HEK293 (cell line): Measurements from ENCODE around the gene NPAS2.

Source experiments
- CTCF ChIA-PET: fragments of 350-600 bp; formaldehyde crosslinking; extraction: SDS; loops from one replicate; lab custom pipeline; 2021; ENCODE audit warnings: antibody characterized with exemption; lab: Yijun Ruan, JAX
- POLR2A ChIA-PET: fragments of 300-600 bp; formaldehyde crosslinking; extraction: SDS; loops from one replicate; lab custom pipeline; 2020; ENCODE audit warnings: antibody characterized with exemption, inconsistent platforms; lab: Yijun Ruan, JAX
- H3K27ac ChIP-seq: fragments of 200-500 bp; sonication (Bioruptor generic); 2 replicates; pipeline ENCODE4 v1.5.1; 2014; ENCODE audit warnings: low read depth, low read length, control low read depth, inconsistent platforms; ENCODE audit errors: extremely low read depth
- H3K36me3 ChIP-seq, 2 experiments: fragments of 200-500 bp in 1 of 2; sonication (Bioruptor generic) in 1 of 2; 1 replicate in 1 of 2; 2 replicates in 1 of 2; pipeline ENCODE4 v1.5.1; 2014 to 2017; ENCODE audit warnings: inconsistent platforms in 2 of 2, low read length in 2 of 2; ENCODE audit not compliant: control insufficient read depth in 2 of 2, insufficient read depth in 1 of 2
- H3K4me1 ChIP-seq: fragments of 200-500 bp; sonication (Bioruptor generic); 2 replicates; pipeline ENCODE4 v1.5.1; 2014; ENCODE audit warnings: mild to moderate bottlenecking, low read length, inconsistent platforms; ENCODE audit not compliant: control insufficient read depth, insufficient read depth
- H3K4me3 ChIP-seq: 2 replicates; pipeline ENCODE4 v1.5.1; 2011; ENCODE audit warnings: low read depth, mild to moderate bottlenecking, control low read depth, low read length, moderate library complexity
- H3K9me3 ChIP-seq: fragments of 200-500 bp; sonication (Bioruptor generic); 2 replicates; pipeline ENCODE4 v1.5.1; 2014; ENCODE audit warnings: low read depth, low read length, inconsistent platforms; ENCODE audit not compliant: control insufficient read depth, insufficient read depth
- BCL11A ChIP-seq: fragments of 450-650 bp; formaldehyde crosslinking; IDR thresholded peaks from 2 replicates; pipeline ENCODE4 v1.5.1; 2016; ENCODE audit warnings: low read depth, missing biosample characterization, missing genetic modification characterization
- BCL11B ChIP-seq: fragments of 450-650 bp; formaldehyde crosslinking; IDR thresholded peaks from 2 replicates; pipeline ENCODE4 v1.5.1; 2016; ENCODE audit warnings: low read depth, missing biosample characterization, missing genetic modification characterization
- HOXC10 ChIP-seq: sonication (generic); formaldehyde crosslinking; IDR thresholded peaks from 2 replicates; pipeline ENCODE4 v1.8.1; 2023; ENCODE audit warnings: mild to moderate bottlenecking, missing genetic modification reagents
- KLF16 ChIP-seq: fragments of 450-650 bp; formaldehyde crosslinking; IDR thresholded peaks from 2 replicates; pipeline ENCODE4 v1.5.1; 2017; ENCODE audit warnings: missing biosample characterization, missing genetic modification characterization
- PRDM1 ChIP-seq: fragments of 450-650 bp; formaldehyde crosslinking; IDR thresholded peaks from 2 replicates; pipeline ENCODE4; 2016; ENCODE audit warnings: missing biosample characterization, missing genetic modification characterization
- TSHZ1 ChIP-seq: fragments of 450-650 bp; formaldehyde crosslinking; IDR thresholded peaks from 2 replicates; pipeline ENCODE4 v1.5.1; 2016; ENCODE audit warnings: missing biosample characterization, missing genetic modification characterization, borderline replicate concordance
- YY2 ChIP-seq: fragments of 450-650 bp; formaldehyde crosslinking; IDR thresholded peaks from 2 replicates; pipeline ENCODE4 v1.5.1; 2016; ENCODE audit warnings: missing biosample characterization, missing genetic modification characterization
- ZBTB10 ChIP-seq: fragments of 450-650 bp; formaldehyde crosslinking; IDR thresholded peaks from 2 replicates; pipeline ENCODE4 v1.5.1; 2016; ENCODE audit warnings: missing biosample characterization, missing genetic modification characterization
- ZBTB8A ChIP-seq: fragments of 450-650 bp; formaldehyde crosslinking; IDR thresholded peaks from 2 replicates; pipeline ENCODE4 v1.5.1; 2016; ENCODE audit warnings: missing biosample characterization, missing genetic modification characterization
- ZNF174 ChIP-seq: fragments of 450-650 bp; formaldehyde crosslinking; IDR thresholded peaks from 2 replicates; pipeline ENCODE4 v1.5.0; 2017; ENCODE audit warnings: missing biosample characterization, mild to moderate bottlenecking, missing genetic modification characterization
- ZNF19 ChIP-seq: fragments of 450-650 bp; formaldehyde crosslinking; IDR thresholded peaks from 2 replicates; pipeline ENCODE4; 2016; ENCODE audit warnings: missing biosample characterization, missing genetic modification characterization, low read depth
- ZNF202 ChIP-seq: fragments of 450-650 bp; formaldehyde crosslinking; IDR thresholded peaks from 2 replicates; pipeline ENCODE4 v1.5.1; 2016; ENCODE audit warnings: missing biosample characterization, missing genetic modification characterization, borderline replicate concordance
- ZNF362 ChIP-seq: fragments of 450-650 bp; formaldehyde crosslinking; IDR thresholded peaks from 2 replicates; pipeline ENCODE4 v1.5.1; 2016; ENCODE audit warnings: missing biosample characterization, missing genetic modification characterization
- ZNF560 ChIP-seq: fragments of 450-650 bp; formaldehyde crosslinking; IDR thresholded peaks from 2 replicates; pipeline ENCODE4 v1.5.1; 2017; ENCODE audit warnings: missing biosample characterization, missing genetic modification characterization, borderline replicate concordance
- ZNF585B ChIP-seq: fragments of 450-650 bp; formaldehyde crosslinking; IDR thresholded peaks from 2 replicates; pipeline ENCODE4 v1.5.1; 2016; ENCODE audit warnings: missing biosample characterization, missing genetic modification characterization
- ZNF600 ChIP-seq: fragments of 450-650 bp; formaldehyde crosslinking; IDR thresholded peaks from 2 replicates; pipeline ENCODE4 v1.5.1; 2016; ENCODE audit warnings: missing biosample characterization, missing genetic modification characterization
- ZNF623 ChIP-seq: fragments of 450-650 bp; formaldehyde crosslinking; IDR thresholded peaks from 2 replicates; pipeline ENCODE4 v1.5.1; 2016; ENCODE audit warnings: missing biosample characterization, missing genetic modification characterization
- ZNF624 ChIP-seq: fragments of 450-650 bp; formaldehyde crosslinking; IDR thresholded peaks from 2 replicates; pipeline ENCODE4 v1.5.1; 2017; ENCODE audit warnings: missing biosample characterization, missing genetic modification characterization
- ZNF692 ChIP-seq: fragments of 450-650 bp; formaldehyde crosslinking; IDR thresholded peaks from 2 replicates; pipeline ENCODE4 v1.5.1; 2016; ENCODE audit warnings: missing biosample characterization, missing genetic modification characterization
- ZXDB ChIP-seq: fragments of 450-650 bp; formaldehyde crosslinking; IDR thresholded peaks from 2 replicates; pipeline ENCODE4 v1.5.1; 2016; ENCODE audit warnings: missing biosample characterization, missing genetic modification characterization
- TF ChIP-seq, protein P1 (sequence below): fragments of 450-650 bp; formaldehyde crosslinking; IDR thresholded peaks from 2 replicates; pipeline ENCODE4 v1.5.1; 2016; ENCODE audit warnings: missing biosample characterization, missing genetic modification characterization
- TF ChIP-seq, protein P2 (sequence below): fragments of 450-650 bp; formaldehyde crosslinking; IDR thresholded peaks from 2 replicates; pipeline ENCODE4 v1.5.1; 2016; ENCODE audit warnings: missing biosample characterization, missing genetic modification characterization

NPAS2 gene

GRCh38 chr2:100940766-100941645 is 121.1 kb downstream of the NPAS2 start (continued):
- TF ChIP-seq ZBTB10 (tag by site-specific recombination), result no peak
- no peak for TF ChIP-seq ZXDB (tag by site-specific recombination)
- TF ChIP-seq PRDM1 (tag by site-specific recombination), result no peak
- TF ChIP-seq ZNF174 (tag by site-specific recombination), result no peak
- TF ChIP-seq ZNF560 (tag by site-specific recombination), result no peak
- TF ChIP-seq HOXC10, result no peak
- no peak for TF ChIP-seq ZNF362 (tag by site-specific recombination)
- TF ChIP-seq ZNF600 (tag by site-specific recombination), result no peak
- TF ChIP-seq ZNF623 (tag by site-specific recombination), result no peak
- TF ChIP-seq ZNF692 (tag by site-specific recombination), result no peak
- no peak for TF ChIP-seq ZNF585B
- no peak for TF ChIP-seq KLF16 (tag by site-specific recombination)
- no peak for TF ChIP-seq YY2 (tag by site-specific recombination)
- TF ChIP-seq TSHZ1 (tag by site-specific recombination), result no peak
- TF ChIP-seq ZBTB8A, result no peak

DNA sequence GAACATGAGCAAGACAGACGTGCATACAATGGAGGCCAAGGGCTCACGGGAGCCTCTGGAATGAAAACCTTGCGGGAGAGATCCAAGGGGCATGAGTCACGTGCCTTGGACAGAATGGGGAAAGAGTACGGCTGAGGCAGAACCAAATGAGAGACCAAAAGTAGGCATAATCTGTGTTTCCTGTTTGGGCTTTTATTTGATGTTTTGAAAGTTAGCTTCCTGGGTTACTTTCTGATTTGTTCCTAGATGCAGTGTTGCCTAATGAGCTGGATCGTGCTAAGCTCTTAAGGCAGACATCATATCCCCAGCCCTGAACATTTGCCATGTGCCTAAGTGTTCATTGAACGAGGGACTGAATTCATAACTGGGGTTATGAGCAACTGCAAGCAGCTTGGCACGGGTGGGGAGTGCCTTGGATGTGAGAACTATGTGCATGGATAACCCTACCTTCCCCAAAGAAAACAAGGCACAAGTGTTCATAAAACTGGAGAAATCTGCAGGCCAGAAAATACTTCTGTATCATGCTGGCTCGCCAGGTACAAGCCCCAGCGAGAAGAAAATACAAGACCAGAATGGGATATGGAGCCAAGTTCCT is 121.8 kb downstream of the NPAS2 start:
- Histone ChIP-seq H3K4me3 (no peak overlapping the region), H3K27ac (no peak overlapping the region), H3K4me1 (no peaks in the 10 kb centered on the region), H3K9me3 (no peaks in the 10 kb centered on the region), H3K36me3 (no peaks in the 10 kb centered on the region; a peak in 1 of 3 replicates)
- ChIA-PET CTCF (no interaction called here), POLR2A (no interaction called here)
- TF ChIP-seq BCL11A (tag by site-specific recombination) (no peak), ZNF202 (tag by site-specific recombination) (no peak), ZNF19 (tag by site-specific recombination) (no peak), ZNF624 (tag by site-specific recombination) (no peak), ZNF692 (tag by site-specific recombination) (no peak), BCL11B (no peak)
- TF ChIP-seq, protein P1, sequence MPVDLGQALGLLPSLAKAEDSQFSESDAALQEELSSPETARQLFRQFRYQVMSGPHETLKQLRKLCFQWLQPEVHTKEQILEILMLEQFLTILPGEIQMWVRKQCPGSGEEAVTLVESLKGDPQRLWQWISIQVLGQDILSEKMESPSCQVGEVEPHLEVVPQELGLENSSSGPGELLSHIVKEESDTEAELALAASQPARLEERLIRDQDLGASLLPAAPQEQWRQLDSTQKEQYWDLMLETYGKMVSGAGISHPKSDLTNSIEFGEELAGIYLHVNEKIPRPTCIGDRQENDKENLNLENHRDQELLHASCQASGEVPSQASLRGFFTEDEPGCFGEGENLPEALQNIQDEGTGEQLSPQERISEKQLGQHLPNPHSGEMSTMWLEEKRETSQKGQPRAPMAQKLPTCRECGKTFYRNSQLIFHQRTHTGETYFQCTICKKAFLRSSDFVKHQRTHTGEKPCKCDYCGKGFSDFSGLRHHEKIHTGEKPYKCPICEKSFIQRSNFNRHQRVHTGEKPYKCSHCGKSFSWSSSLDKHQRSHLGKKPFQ (tag by site-specific recombination), result no peak
- TF ChIP-seq, protein P2, sequence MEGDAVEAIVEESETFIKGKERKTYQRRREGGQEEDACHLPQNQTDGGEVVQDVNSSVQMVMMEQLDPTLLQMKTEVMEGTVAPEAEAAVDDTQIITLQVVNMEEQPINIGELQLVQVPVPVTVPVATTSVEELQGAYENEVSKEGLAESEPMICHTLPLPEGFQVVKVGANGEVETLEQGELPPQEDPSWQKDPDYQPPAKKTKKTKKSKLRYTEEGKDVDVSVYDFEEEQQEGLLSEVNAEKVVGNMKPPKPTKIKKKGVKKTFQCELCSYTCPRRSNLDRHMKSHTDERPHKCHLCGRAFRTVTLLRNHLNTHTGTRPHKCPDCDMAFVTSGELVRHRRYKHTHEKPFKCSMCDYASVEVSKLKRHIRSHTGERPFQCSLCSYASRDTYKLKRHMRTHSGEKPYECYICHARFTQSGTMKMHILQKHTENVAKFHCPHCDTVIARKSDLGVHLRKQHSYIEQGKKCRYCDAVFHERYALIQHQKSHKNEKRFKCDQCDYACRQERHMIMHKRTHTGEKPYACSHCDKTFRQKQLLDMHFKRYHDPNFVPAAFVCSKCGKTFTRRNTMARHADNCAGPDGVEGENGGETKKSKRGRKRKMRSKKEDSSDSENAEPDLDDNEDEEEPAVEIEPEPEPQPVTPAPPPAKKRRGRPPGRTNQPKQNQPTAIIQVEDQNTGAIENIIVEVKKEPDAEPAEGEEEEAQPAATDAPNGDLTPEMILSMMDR (tag by site-specific recombination), result no peak
